HG02610 (cell line): ENCODE data around the gene YBX1.
"Not testable (repeated sequence)": the region's sequence is repeated elsewhere in the genome, so short reads cannot be mapped to it uniquely, and the experiment has no call there.

Experiments
- ATAC-seq: cut with Tn5 transposase; IDR thresholded peaks from one replicate; pipeline ENCODE4 v1.9.1; 2021; ENCODE audit warnings: mild to moderate bottlenecking, moderate library complexity; ENCODE audit not compliant: unreplicated experiment

The YBX1 gene

GRCh38 chr1:42686418-42686817 lies 4.2 kb downstream of the YBX1 start:
- ATAC-seq: no peak

- ATAC-seq: no peak
Observed at GRCh38 chr1:42689912-42690311, 7.7 kb downstream of the YBX1 start.

DNA sequence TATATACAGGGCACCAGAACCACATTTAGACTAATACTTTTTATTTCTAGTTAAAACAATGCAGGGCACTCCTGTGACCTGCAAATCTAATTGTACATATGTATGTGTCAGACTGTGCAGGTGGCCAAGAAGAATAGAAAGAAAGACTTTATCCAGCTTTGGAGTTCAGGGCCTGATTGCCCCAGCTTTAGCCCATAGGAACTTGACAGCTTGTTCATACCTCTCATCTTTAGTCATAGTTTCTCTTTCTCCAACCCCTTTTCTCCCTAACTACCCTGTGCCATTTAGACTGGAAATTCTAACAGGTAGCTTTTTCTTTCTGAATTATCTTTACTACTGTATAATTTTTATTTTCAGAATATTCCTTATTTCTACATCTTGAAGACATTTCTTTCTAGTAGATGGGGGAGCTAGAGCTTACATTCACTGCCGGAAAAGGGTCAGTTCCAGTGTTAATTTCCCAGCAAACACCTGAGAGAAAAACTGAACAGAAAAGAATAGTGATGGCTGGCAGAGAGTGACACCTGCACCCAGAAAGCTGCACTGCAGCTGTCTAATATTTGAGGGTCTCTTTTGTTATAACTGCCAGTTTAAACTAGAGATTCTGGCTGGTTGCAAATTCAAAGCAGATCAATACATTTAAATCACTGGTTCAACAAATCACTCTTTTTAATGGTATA lies 8.4 kb downstream of the YBX1 start:
- ATAC-seq: no peak

GRCh38 chr1:42691157-42691498 lies 8.9 kb downstream of the YBX1 start:
- peak; percentile 50 for ATAC-seq

DNA sequence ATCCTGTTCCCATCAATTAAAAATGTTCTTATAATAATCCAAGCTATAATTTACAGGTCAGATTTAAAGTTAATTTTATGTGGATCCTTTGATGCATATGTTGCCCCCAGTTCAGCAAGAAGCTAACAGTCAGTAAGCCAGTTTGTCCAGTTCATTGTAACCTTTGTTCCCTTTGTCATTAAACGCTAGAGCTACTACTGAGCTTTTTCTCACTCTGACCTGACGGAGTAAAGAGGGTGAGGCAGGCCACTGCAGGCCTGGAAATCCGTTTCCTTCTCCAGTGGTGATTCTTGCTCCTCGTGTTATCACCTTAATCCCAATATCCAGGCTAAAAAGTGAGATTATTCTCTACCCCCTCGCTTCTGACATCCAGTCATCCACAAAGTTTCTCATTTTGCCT lies 10.2 kb downstream of the YBX1 start:
- ATAC-seq: no peak

DNA sequence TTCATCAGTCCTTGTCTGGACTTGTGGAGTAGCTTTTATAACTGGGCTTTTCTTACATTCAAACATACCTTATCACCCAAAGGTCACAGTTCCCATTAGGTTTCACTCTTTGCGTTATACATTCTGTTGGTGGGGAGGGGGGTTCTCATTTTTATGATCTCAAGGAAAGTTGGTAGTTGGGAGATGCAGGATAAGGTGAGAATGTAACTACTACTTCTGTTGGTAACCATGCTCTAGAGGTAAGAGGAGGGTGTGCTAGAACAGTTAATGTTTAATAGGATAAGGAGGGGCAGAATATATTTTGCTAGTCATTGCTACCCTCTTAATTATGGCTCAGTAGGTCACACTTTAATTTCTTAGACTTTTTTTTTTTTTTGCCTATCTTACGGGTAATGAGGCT lies 10.7 kb downstream of the YBX1 start:
- ATAC-seq: no peak

- no peak for ATAC-seq
Observed at GRCh38 chr1:42698081-42698813, 16.0 kb downstream of the YBX1 start.

DNA sequence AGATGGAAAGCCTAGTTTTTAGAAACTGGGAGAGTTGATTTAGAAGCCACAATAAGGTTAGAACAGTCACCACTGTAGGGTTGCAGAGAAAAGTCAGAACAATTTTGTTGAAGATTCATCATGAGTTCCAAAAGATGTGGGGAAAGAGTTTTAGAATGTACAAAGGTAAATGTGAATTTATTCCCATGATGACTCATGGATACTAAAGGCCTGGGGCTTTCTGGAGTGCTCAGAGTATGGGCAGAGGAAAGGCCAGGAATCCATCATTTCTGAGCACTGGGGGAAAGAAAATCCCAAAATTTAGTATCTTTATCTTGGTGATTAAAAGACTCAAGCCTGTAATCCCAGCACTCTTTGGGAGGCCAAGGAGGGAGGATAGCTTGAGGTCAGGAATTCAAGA lies 17.8 kb downstream of the YBX1 start:
- no peak for ATAC-seq

- no peak for ATAC-seq
Observed at GRCh38 chr1:42703888-42704464, 21.8 kb downstream of the YBX1 start.

- ATAC-seq: not testable (repeated sequence)
Observed at GRCh38 chr1:42712808-42713207, 30.6 kb downstream of the YBX1 start.

DNA sequence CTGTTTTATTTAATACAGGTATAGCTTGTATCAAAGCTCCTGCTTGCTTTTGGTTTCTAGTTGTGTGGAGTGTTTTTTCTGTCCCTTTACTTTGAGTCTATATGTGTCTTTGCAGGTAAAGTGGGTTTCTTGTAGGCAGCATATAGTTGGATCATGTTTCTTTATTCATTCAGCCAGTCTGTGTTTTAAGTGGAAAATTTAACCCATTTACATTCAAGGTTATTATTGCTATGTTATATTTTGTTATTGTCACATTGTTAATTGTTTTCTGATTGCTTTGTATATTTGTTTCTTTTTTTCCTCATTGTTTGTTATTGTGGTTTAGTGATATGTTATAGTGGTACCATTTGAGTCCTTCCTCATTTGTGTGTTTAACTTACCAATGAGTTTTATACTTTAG lies 31.1 kb downstream of the YBX1 start:
- no peak for ATAC-seq

- ATAC-seq: not testable (repeated sequence)
Observed at GRCh38 chr1:42714441-42714840, 32.2 kb downstream of the YBX1 start.

- ATAC-seq: no peak
Observed at GRCh38 chr1:42720868-42721267, 38.6 kb downstream of the YBX1 start.

- no peak for ATAC-seq
Observed at GRCh38 chr1:42721926-42722325, 39.7 kb downstream of the YBX1 start.

GRCh38 chr1:42722403-42722802 lies 40.2 kb downstream of the YBX1 start:
- not testable (repeated sequence) for ATAC-seq

GRCh38 chr1:42723511-42723910 lies 41.3 kb downstream of the YBX1 start:
- ATAC-seq: no peak

GRCh38 chr1:42725820-42726219 lies 43.6 kb downstream of the YBX1 start:
- ATAC-seq: not testable (repeated sequence)

DNA sequence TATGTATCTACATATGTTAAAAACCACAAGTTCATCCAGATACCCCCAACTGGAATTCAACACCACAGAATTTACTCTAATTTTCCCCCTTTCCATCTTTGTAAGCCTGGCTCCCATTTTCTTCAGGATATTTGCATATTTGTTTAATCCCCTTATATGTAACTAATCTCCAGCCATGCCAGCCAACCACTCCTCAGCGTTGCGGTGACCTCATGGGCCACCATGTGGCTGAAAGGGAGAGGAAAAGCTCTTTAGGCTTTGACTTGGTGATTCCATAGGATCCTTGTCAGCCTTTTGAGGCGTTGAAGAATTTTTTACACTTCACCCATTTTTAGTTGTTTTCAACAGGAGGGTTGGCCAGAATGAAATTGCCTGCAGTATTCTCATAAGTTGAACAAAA lies 47.8 kb downstream of the YBX1 start:
- no peak for ATAC-seq

DNA sequence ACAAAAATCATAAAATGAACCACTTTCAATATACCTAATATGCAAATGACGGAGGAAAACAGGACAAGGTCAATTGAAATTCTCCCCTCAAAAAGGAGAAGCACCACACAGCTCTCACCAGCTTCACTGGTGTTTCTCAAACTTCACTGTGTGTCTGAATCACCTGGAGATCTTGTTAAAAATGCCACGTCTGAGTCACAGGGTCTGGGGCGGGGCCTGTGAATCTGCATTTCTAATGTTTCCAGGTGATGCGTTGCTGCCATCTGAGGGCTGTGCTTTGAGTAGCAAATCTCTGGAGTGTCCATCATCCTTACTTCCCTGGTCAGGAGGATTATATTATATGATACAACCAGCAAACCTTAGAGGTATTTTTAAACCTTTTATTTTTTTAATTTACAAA lies 48.8 kb downstream of the YBX1 start:
- no peak for ATAC-seq

GRCh38 chr1:42731585-42731984 lies 49.4 kb downstream of the YBX1 start:
- no peak for ATAC-seq

DNA sequence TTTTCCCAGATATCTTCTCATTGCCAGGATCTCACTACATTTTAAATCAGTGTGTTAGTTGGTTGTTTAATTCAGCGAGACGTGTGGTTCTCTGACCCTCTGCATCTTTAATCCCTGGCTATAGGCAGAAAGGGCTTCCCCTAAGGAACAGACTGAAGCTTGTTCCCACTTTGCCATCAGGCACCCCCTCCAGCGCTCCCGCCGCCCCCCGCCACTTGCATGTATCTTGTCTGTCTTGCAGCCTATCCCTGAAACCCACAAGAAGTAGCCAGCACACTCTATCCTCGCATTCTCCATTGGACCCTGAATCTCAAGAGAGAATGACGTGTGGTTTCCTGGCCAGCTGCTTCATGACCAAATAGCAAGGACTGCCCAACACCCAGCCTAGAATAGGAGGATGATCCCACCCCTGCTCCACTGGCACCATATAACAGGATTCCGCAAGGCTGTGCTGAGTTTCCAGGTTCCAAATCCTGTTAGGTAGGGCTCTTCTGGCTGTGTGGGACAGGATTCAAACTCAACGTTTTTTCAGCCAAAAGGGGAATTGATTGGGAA lies 50.0 kb downstream of the YBX1 start:
- no peak for ATAC-seq
